OCI-LY7 (cell line): ENCODE results near the gene RUSC1. TPM values are rescaled to one million over a fixed set of nuclear protein-coding genes. Genes with fewer than 3 reads are reported as not detected.
A peak's percentile ranks its signal among the peaks of the same experiment; 100 is the strongest.

Experiments used
- BruUV-seq: library from RNA; stranded (reverse); fragments of 400-500 nt; replicated peaks from 2 replicates; lab custom pipeline; 2021; lab: Mats Ljungman, UMichigan
- CTCF ChIA-PET: fragments of 300-600 bp; sonication (Branson Sonifier 250); formaldehyde crosslinking; loops from one replicate; lab custom pipeline; 2022; ENCODE audit warnings: antibody characterized with exemption; ENCODE audit not compliant: unreplicated experiment; lab: Charles Lee
- POLR2A ChIA-PET: fragments of 300-600 bp; sonication (Branson Sonifier 250); formaldehyde crosslinking; loops from one replicate; lab custom pipeline; 2022; ENCODE audit warnings: antibody characterized with exemption; lab: Charles Lee
- DNase-seq: peaks from one replicate; pipeline ENCODE4 v3.0.0-alpha.2; 2015; ENCODE audit warnings: low spot score
- H2AFZ ChIP-seq: fragments of 200-600 bp; sonication (generic), shearing (Covaris generic); 2 replicates; pipeline ENCODE4 v1.6.1; 2014; ENCODE audit warnings: mild to moderate bottlenecking, antibody characterized with exemption, low read length, moderate library complexity
- H3K27ac ChIP-seq: fragments of 200-600 bp; sonication (generic); 2 replicates; pipeline ENCODE4 v1.5.1; 2014; ENCODE audit warnings: mixed run types, low read depth, mild to moderate bottlenecking, moderate library complexity, low read length, inconsistent platforms; ENCODE audit not compliant: poor library complexity, severe bottlenecking
- H3K36me3 ChIP-seq: fragments of 200-600 bp; sonication (generic); 2 replicates; pipeline ENCODE4 v1.6.1; 2014; ENCODE audit warnings: mild to moderate bottlenecking, antibody characterized with exemption, low read length, moderate library complexity, mixed read lengths; ENCODE audit not compliant: insufficient read depth
- H3K4me1 ChIP-seq: fragments of 200-600 bp; sonication (generic); 2 replicates; pipeline ENCODE4 v1.5.1; 2014; ENCODE audit warnings: mild to moderate bottlenecking, low read length; ENCODE audit not compliant: insufficient read depth, poor library complexity, severe bottlenecking
- H3K4me2 ChIP-seq: fragments of 200-600 bp; sonication (generic); 2 replicates; pipeline ENCODE4 v1.6.1; 2014; ENCODE audit warnings: mild to moderate bottlenecking, low read length
- H3K4me3 ChIP-seq: fragments of 200-600 bp; sonication (generic); 2 replicates; pipeline ENCODE4 v1.5.1; 2014; ENCODE audit warnings: mild to moderate bottlenecking, low read depth, low read length; ENCODE audit not compliant: poor library complexity, severe bottlenecking
- H3K79me2 ChIP-seq: fragments of 200-600 bp; sonication (generic); 2 replicates; pipeline ENCODE4 v1.6.1; 2016; ENCODE audit warnings: low read depth, mild to moderate bottlenecking, low read length, moderate library complexity, mixed read lengths; ENCODE audit not compliant: insufficient read depth
- H3K9me2 ChIP-seq: fragments of 200-600 bp; sonication (generic); 2 replicates; pipeline ENCODE4 v1.6.1; 2016; ENCODE audit warnings: mild to moderate bottlenecking, low read length, mixed read lengths; ENCODE audit not compliant: insufficient read depth
- H3K9me3 ChIP-seq: fragments of 200-600 bp; sonication (generic); 2 replicates; pipeline ENCODE4 v1.6.1; 2014; ENCODE audit warnings: mild to moderate bottlenecking, mixed run types, low read length, mixed read lengths
- H4K20me1 ChIP-seq: fragments of 200-600 bp; sonication (generic); 2 replicates; pipeline ENCODE4 v1.6.1; 2014; ENCODE audit warnings: mild to moderate bottlenecking, antibody characterized with exemption, low read length, moderate library complexity, mixed read lengths; ENCODE audit not compliant: insufficient read depth
- CTCF ChIP-seq: fragments of 200-600 bp; sonication (generic); conservative IDR thresholded peaks from 2 replicates; pipeline ENCODE4 v1.5.1; 2014; ENCODE audit warnings: mild to moderate bottlenecking, antibody characterized with exemption, low read length, moderate library complexity, mixed read lengths
- EZH2phosphoT487 ChIP-seq: fragments of 200-600 bp; sonication (generic); IDR thresholded peaks from 2 replicates; pipeline ENCODE4 v1.6.1; 2018; ENCODE audit warnings: low read depth, borderline replicate concordance, mild to moderate bottlenecking, mixed run types, antibody characterized with exemption, low read length, moderate library complexity, mixed read lengths
- intact Hi-C: fragments of 100-400 bp; cut with micrococcal nuclease; formaldehyde crosslinking; loops from one replicate; pipeline ENCODE4 v1.10.0; 2022; ENCODE audit not compliant: unreplicated experiment
- total RNA-seq, 2 experiments: library from RNA; depleted of rRNA in 1 of 2; stranded (reverse); fragments of >200 nt in 1 of 2; shearing (Covaris generic) in 1 of 2; gene quantifications; 2 replicates each; pipeline ENCODE4 v1.2.3, GENCODE V29; 2014 to 2022

RUSC1 gene
- total RNA-seq, 2 experiments from 2014 or later, result 15.1 to 25.6 TPM

GRCh38 chr1:155309423-155310021 lies 11.2 kb upstream of the RUSC1 start:
- no peaks in the 10 kb centered on the region for H3K9me2 ChIP-seq
- H4K20me1 ChIP-seq, result no peaks in the 10 kb centered on the region
- peak overlapping the region; percentile 88 for H3K27ac ChIP-seq
- ChIA-PET POLR2A (interaction anchor here (1.1 kb wide), 1 partner anchor 225 kb away, joined by 3 read pairs; no protein-coding TSS in a partner anchor), CTCF (no interaction called here)
- H3K4me3 ChIP-seq, result peak overlapping the region; percentile 93
- DNase-seq, result peak; percentile 32
- intact Hi-C loops, result loop anchor here (5.0 kb wide), 1 partner anchor 102 kb away; the partner anchor contains the start of genes MTX1 and THBS3
- H3K4me1 ChIP-seq, result peaks cover 26% of the 10 kb centered on the region
- TF ChIP-seq EZH2phosphoT487 (no peak), CTCF (0 out of 2 replicates have a peak, but pooled peaks have one; percentile 35)
- peak overlapping the region; percentile 82 for H3K4me2 ChIP-seq
- peaks cover 36% of the 10 kb centered on the region for H3K79me2 ChIP-seq
- peaks cover 48% of the 10 kb centered on the region for H3K36me3 ChIP-seq
- BruUV-seq, result no TSS peak
- H2AFZ ChIP-seq, result no peak overlapping the region
- no peaks in the 10 kb centered on the region for H3K9me3 ChIP-seq

- Histone ChIP-seq H3K9me2 (no peaks in the 10 kb centered on the region), H3K4me1 (peaks cover 10% of the 10 kb centered on the region), H3K4me2 (no peak overlapping the region), H3K9me3 (no peaks in the 10 kb centered on the region), H2AFZ (no peak overlapping the region), H3K36me3 (peaks cover 77% of the 10 kb centered on the region), H3K79me2 (peaks cover 36% of the 10 kb centered on the region), H3K27ac (no peak overlapping the region), H4K20me1 (no peaks in the 10 kb centered on the region), H3K4me3 (no peak overlapping the region)
- CTCF ChIA-PET, result interaction anchor here (0.6 kb wide), 1 partner anchor 59 kb away, joined by 5 read pairs; no protein-coding TSS in a partner anchor
- DNase-seq, result no peak
- TF ChIP-seq CTCF (no peak), EZH2phosphoT487 (no peak)
- intact Hi-C loops, result no loop called here
- BruUV-seq, result no TSS peak
- POLR2A ChIA-PET, result no interaction called here
Measured at GRCh38 chr1:155313261-155313660, 7.4 kb upstream of the RUSC1 start.

- Histone ChIP-seq H3K9me3 (no peaks in the 10 kb centered on the region), H3K9me2 (no peaks in the 10 kb centered on the region), H3K4me1 (peaks cover 16% of the 10 kb centered on the region), H3K27ac (no peak overlapping the region), H3K4me2 (no peak overlapping the region), H3K36me3 (peaks cover 86% of the 10 kb centered on the region), H3K79me2 (peaks cover 3% of the 10 kb centered on the region; the same call in 1 of the 2 replicates), H4K20me1 (no peaks in the 10 kb centered on the region; the same call in 1 of the 2 replicates), H2AFZ (no peak overlapping the region), H3K4me3 (no peak overlapping the region)
- TF ChIP-seq EZH2phosphoT487, result no peak
- no peak for TF ChIP-seq CTCF
- TSS peak; percentile 34 for BruUV-seq
- ChIA-PET POLR2A (interaction anchor here (0.6 to 0.8 kb wide), 2 partner anchors 43 to 331 kb away, joined by 3 to 4 read pairs; no protein-coding TSS in a partner anchor), CTCF (no interaction called here)
- DNase-seq, result no peak
- intact Hi-C loops, result no loop called here
Measured at GRCh38 chr1:155316922-155317321, 3.8 kb upstream of the RUSC1 start.
